Measurements from ENCODE around the gene VAMP2. TPM values are rescaled to one million over a fixed set of nuclear protein-coding genes. Genes with fewer than 3 reads are reported as not detected.

Gene VAMP2
- total RNA-seq, 4 donors from 2014 or later: 20.9 to 49.4 (median 30.1) TPM

DNA sequence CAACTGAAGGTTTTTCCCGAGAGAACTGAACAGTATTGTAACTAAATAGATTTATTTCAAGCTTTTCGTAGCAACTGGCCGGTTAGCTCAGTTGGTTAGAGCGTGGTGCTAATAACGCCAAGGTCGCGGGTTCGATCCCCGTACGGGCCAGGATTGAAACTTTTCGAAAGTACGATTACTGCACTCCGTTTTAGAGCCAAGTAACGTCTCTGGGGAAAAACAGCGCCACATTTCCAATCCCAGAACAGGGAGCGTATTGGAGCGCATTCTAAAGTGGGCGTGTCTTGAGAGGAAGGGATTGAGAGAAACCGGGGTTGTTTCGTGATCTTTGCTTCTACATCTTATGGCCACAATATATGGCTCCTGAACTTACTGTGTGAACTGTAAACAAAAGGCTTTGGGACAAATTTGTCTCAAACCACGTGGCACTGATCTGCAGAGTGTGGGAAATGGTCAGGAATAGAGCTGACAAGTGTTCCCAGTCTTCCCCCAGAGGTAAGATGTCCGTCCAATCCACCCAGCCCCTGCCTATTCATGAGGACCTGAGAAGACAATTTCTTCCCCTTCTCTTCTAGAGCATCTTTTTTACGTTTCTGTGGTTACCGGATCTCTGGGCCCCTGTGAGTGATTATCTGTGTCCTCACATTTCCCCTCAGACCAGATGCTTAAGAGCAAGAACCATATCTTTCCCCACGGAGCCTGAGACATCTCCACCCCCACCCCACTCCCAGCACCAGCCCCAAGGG lies 24.9 kb upstream of the VAMP2 start:
- Histone ChIP-seq H3K27ac (peak overlapping the region; percentile 95 to 96 (median 96)), H3K36me3 (no peaks in the 10 kb centered on the region), H3K9me3 (no peaks in the 10 kb centered on the region), H3K27me3 (no peaks in the 10 kb centered on the region), H3K4me3 (peak overlapping the region in 3 of 4 donors; percentile 60 to 75 (median 61)), H3K4me1 (peaks cover 24 to 39% (median 32%) of the 10 kb centered on the region in 4 donors)
- DNase-seq: peak; percentile 94
- intact Hi-C loops (cut with DNase I; ENCODE audit: low total_unique reads): loop anchor here (2.0 to 10.0 kb wide), 2 partner anchors 35 to 63 kb away; partner anchors contain the start of gene HES7
- in situ Hi-C loops (cut with MboI; ENCODE audit: low pct_ligation_motif_present in 1 of 4, low pct_unique_long_range_greater_than_20kb in 1 of 4, low sequenced_read_pairs in 3 of 4): no loop called here
- TF ChIP-seq, protein P1, sequence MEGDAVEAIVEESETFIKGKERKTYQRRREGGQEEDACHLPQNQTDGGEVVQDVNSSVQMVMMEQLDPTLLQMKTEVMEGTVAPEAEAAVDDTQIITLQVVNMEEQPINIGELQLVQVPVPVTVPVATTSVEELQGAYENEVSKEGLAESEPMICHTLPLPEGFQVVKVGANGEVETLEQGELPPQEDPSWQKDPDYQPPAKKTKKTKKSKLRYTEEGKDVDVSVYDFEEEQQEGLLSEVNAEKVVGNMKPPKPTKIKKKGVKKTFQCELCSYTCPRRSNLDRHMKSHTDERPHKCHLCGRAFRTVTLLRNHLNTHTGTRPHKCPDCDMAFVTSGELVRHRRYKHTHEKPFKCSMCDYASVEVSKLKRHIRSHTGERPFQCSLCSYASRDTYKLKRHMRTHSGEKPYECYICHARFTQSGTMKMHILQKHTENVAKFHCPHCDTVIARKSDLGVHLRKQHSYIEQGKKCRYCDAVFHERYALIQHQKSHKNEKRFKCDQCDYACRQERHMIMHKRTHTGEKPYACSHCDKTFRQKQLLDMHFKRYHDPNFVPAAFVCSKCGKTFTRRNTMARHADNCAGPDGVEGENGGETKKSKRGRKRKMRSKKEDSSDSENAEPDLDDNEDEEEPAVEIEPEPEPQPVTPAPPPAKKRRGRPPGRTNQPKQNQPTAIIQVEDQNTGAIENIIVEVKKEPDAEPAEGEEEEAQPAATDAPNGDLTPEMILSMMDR (IDR thresholded peaks at IDR 0.05): no peak
- TF ChIP-seq POLR2AphosphoS5 (IDR thresholded peaks at IDR 0.05) (peak in 2 of 3 donors; percentile 51 to 71), POLR2A (IDR thresholded peaks at IDR 0.05) (peak; percentile 60), EP300 (IDR thresholded peaks at IDR 0.05; ENCODE audit: low read depth) (no peak)
- WGBS, 2 donors (ENCODE audit: low coverage in 1 of 2): 0 to 1% methylated on average over 6 to 25 of the region's 25 CpGs

DNA sequence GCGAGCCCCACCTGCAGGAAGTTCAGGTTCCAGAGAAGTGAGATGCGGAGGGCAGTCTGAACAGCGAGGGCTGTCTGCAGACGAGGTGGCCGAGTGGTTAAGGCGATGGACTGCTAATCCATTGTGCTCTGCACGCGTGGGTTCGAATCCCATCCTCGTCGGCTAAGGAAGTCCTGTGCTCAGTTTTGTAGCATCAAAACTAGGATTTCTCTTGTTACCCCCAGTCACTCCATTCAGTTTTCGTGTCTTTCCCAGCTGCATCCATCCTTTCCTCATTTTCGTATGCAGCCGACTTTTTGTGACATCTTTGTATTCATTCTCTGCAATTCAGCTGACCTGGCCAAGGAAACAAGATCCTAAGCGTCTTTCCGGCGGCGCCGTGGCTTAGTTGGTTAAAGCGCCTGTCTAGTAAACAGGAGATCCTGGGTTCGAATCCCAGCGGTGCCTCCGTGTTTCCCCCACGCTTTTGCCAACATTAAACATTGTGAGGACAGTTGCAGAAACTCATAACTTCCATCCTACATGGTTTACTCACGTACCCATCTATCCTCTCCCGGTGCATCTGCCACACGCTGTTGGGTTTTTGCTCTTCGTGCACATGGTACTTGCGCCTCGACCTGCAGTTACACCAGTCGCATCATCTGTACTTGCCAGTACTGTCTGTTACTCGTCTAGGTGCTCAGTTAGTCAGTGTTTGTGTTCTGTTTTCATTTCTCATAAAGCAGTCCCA lies 24.2 kb upstream of the VAMP2 start:
- WGBS, 2 donors (ENCODE audit: low coverage in 1 of 2): 0% methylated on average over 5 to 32 of the region's 32 CpGs
- Histone ChIP-seq H3K4me3 (peak overlapping the region in 3 of 4 donors; percentile 60 to 75 (median 61)), H3K27me3 (no peaks in the 10 kb centered on the region), H3K9me3 (no peaks in the 10 kb centered on the region), H3K36me3 (no peaks in the 10 kb centered on the region), H3K27ac (peak overlapping the region; percentile 95 to 96 (median 96)), H3K4me1 (peaks cover 23 to 33% (median 30%) of the 10 kb centered on the region in 4 donors)
- intact Hi-C loops (cut with DNase I; ENCODE audit: low total_unique reads): loop anchor here (2.0 to 10.0 kb wide), 2 partner anchors 36 to 62 kb away; partner anchors contain the start of gene HES7
- TF ChIP-seq POLR2A (IDR thresholded peaks at IDR 0.05): no peak
- peak in 2 of 3 donors; percentile 6 to 44 for TF ChIP-seq POLR2AphosphoS5 (IDR thresholded peaks at IDR 0.05)
- TF ChIP-seq, protein P1 (IDR thresholded peaks at IDR 0.05): peak in 4 of 5 experiments; percentile 22 to 46 (median 32)
- no peak for TF ChIP-seq EP300 (IDR thresholded peaks at IDR 0.05; ENCODE audit: low read depth)
- peak; percentile 96 for DNase-seq
- in situ Hi-C loops (cut with MboI; ENCODE audit: low pct_ligation_motif_present in 1 of 4, low pct_unique_long_range_greater_than_20kb in 1 of 4, low sequenced_read_pairs in 3 of 4): no loop called here

DNA sequence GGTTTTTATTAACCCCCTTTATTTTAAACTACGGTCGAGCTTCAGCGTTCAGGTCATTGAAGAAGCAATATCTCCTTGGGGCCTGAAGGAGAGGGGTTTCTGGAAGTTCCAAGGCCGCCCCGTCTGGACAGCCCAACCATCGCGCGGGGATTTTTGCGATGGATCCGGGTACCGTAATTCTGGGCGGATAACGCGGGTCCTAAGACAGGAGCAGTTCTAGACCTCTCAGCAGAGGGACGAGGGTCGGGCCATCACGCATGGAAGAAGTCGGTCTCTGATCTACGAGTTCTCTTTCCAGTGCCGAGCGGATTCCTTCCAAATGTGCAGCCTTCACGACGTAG lies 23.7 kb upstream of the VAMP2 start:
- H3K36me3 ChIP-seq: no peaks in the 10 kb centered on the region
- H3K4me1 ChIP-seq: peaks cover 20 to 28% (median 25%) of the 10 kb centered on the region in 4 donors
- no peaks in the 10 kb centered on the region for H3K9me3 ChIP-seq
- TF ChIP-seq, protein P1 (IDR thresholded peaks at IDR 0.05): peak in 1 of 5 experiments; percentile 14
- no peak for TF ChIP-seq EP300 (IDR thresholded peaks at IDR 0.05; ENCODE audit: low read depth)
- peak overlapping the region; percentile 45 to 75 (median 60) for H3K4me3 ChIP-seq
- H3K27me3 ChIP-seq: no peaks in the 10 kb centered on the region
- H3K27ac ChIP-seq: peak overlapping the region; percentile 95 to 96 (median 96)
- in situ Hi-C loops (cut with MboI; ENCODE audit: low pct_ligation_motif_present in 1 of 4, low pct_unique_long_range_greater_than_20kb in 1 of 4, low sequenced_read_pairs in 3 of 4): no loop called here
- DNase-seq: no peak
- intact Hi-C loops (cut with DNase I; ENCODE audit: low total_unique reads): loop anchor here (2.0 to 10.0 kb wide), 2 partner anchors 36 to 62 kb away; partner anchors contain the start of gene HES7
- 0% methylated on average over 1 to 23 of the region's 23 CpGs for WGBS, 2 donors (ENCODE audit: low coverage in 1 of 2)

Measured in transverse colon (tissue), 4 donors.